GM23248 (cell line): ENCODE data around the gene ARFGAP1. TPM values are rescaled to one million over a fixed set of nuclear protein-coding genes. Genes with fewer than 3 reads are reported as not detected.

ENCODE experiments used
- DNase-seq: peaks from one replicate; pipeline ENCODE4 v3.0.0-alpha.2; 2015
- H2AFZ ChIP-seq: fragments of 200-600 bp; sonication (generic); 2 replicates; pipeline ENCODE4 v1.6.1; 2016; ENCODE audit warnings: antibody characterized with exemption
- H3F3A ChIP-seq: fragments of 200-600 bp; sonication (generic); 2 replicates; pipeline ENCODE4 v1.6.1; 2016; ENCODE audit warnings: mild to moderate bottlenecking, antibody characterized with exemption, mixed run types; ENCODE audit not compliant: insufficient read depth
- H3K27ac ChIP-seq: fragments of 200-600 bp; sonication (generic); 2 replicates; pipeline ENCODE4 v1.5.1; 2016; ENCODE audit warnings: mild to moderate bottlenecking
- H3K27me3 ChIP-seq: fragments of 200-600 bp; sonication (generic); replicated peaks from 2 replicates; pipeline ENCODE4 v1.6.1; 2016; ENCODE audit warnings: mild to moderate bottlenecking; ENCODE audit not compliant: insufficient read depth
- H3K36me3 ChIP-seq: fragments of 200-600 bp; sonication (generic); 2 replicates; pipeline ENCODE4 v1.6.1; 2016; ENCODE audit warnings: low read depth, mild to moderate bottlenecking
- H3K4me1 ChIP-seq: fragments of 200-600 bp; sonication (generic); 2 replicates; pipeline ENCODE4 v1.6.1; 2016; ENCODE audit warnings: mild to moderate bottlenecking; ENCODE audit not compliant: insufficient read depth
- H3K4me2 ChIP-seq: fragments of 200-600 bp; sonication (generic); one replicate; pipeline ENCODE4 v1.6.1; 2016; ENCODE audit warnings: mild to moderate bottlenecking; ENCODE audit not compliant: unreplicated experiment
- H3K4me3 ChIP-seq: fragments of 200-600 bp; sonication (generic); 2 replicates; pipeline ENCODE4 v1.5.1; 2016; ENCODE audit warnings: mild to moderate bottlenecking
- H3K79me2 ChIP-seq: fragments of 200-600 bp; sonication (generic); 2 replicates; pipeline ENCODE4 v1.6.1; 2016; ENCODE audit warnings: mild to moderate bottlenecking; ENCODE audit not compliant: insufficient read depth
- H3K9ac ChIP-seq: fragments of 200-600 bp; sonication (generic); 2 replicates; pipeline ENCODE4 v1.6.1; 2016; ENCODE audit warnings: mild to moderate bottlenecking
- H3K9me2 ChIP-seq: fragments of 200-600 bp; sonication (generic); 2 replicates; pipeline ENCODE4 v1.6.1; 2016; ENCODE audit warnings: mixed run types, mild to moderate bottlenecking, moderate library complexity; ENCODE audit not compliant: insufficient read depth
- H3K9me3 ChIP-seq: fragments of 200-600 bp; sonication (generic); one replicate; pipeline ENCODE4 v1.6.1; 2017; ENCODE audit warnings: low read depth
- H4K20me1 ChIP-seq: fragments of 200-600 bp; sonication (generic); 2 replicates; pipeline ENCODE4 v1.6.0; 2016; ENCODE audit not compliant: insufficient read depth
- EZH2 ChIP-seq: fragments of 200-600 bp; sonication (generic); IDR thresholded peaks from 2 replicates; pipeline ENCODE4 v1.6.1; 2018; ENCODE audit warnings: antibody characterized with exemption, mild to moderate bottlenecking; ENCODE audit not compliant: insufficient read depth, poor library complexity, severe bottlenecking
- EZH2phosphoT487 ChIP-seq: fragments of 200-600 bp; sonication (generic); IDR thresholded peaks from 2 replicates; pipeline ENCODE4 v1.6.1; 2018; ENCODE audit warnings: antibody characterized with exemption, moderate library complexity, mild to moderate bottlenecking, low read depth; ENCODE audit not compliant: insufficient read depth
- WGBS, 2 experiments: methylation state at CpG; one replicate each; pipeline ENCODE4 v1.1.6; 2015 to 2017; ENCODE audit warnings: low lambda C conversion rate in 2 of 2, low coverage in 1 of 2; ENCODE audit errors: missing lambda C conversion rate in 2 of 2; 5-methylcytosine and 5-hydroxymethylcytosine counted together
- in situ Hi-C: fragments of 300-500 bp; cut with MboI; formaldehyde crosslinking; loops from 2 replicates; pipeline ENCODE4 v1.15.0; 2020
- polyA plus RNA-seq: library from polyadenylated mRNA; unstranded; fragments of >200 nt; fragmentation: Nextera tagmentation; extraction: Ambion mirVana; gene quantifications from 2 replicates; pipeline ENCODE4 v1.2.1, GENCODE V29; 2016
- total RNA-seq: library from RNA; depleted of rRNA; stranded (reverse); fragments of >200 nt; shearing (Covaris generic); gene quantifications from 2 replicates; pipeline ENCODE4 v1.2.3, GENCODE V29; 2014

The ARFGAP1 gene
- total and polyA plus RNA-seq, 2 experiments from 2014 or later = 69.0 to 88.5 TPM

GRCh38 chr20:63311833-63312243 is 39.2 kb downstream of the ARFGAP1 start:
- no peaks in the 10 kb centered on the region for H3K4me1 ChIP-seq
- no peak overlapping the region for H2AFZ ChIP-seq
- H4K20me1 ChIP-seq = no peaks in the 10 kb centered on the region
- WGBS, 2 experiments = 61 to 68% methylated on average over 17 to 18 of the region's 18 CpGs
- in situ Hi-C loops = no loop called here
- no peak for DNase-seq
- no peak overlapping the region for H3K4me2 ChIP-seq
- no peak overlapping the region for H3K27ac ChIP-seq
- H3K9ac ChIP-seq = no peak overlapping the region
- TF ChIP-seq EZH2phosphoT487 (no peak), EZH2 (no peak)
- no peaks in the 10 kb centered on the region for H3K9me2 ChIP-seq
- no peaks in the 10 kb centered on the region for H3K79me2 ChIP-seq
- H3F3A ChIP-seq = no peaks in the 10 kb centered on the region
- H3K27me3 ChIP-seq = peaks cover 3% of the 10 kb centered on the region; the same call in 1 of the 2 replicates
- no peaks in the 10 kb centered on the region for H3K9me3 ChIP-seq
- H3K36me3 ChIP-seq = no peaks in the 10 kb centered on the region
- H3K4me3 ChIP-seq = no peak overlapping the region

DNA sequence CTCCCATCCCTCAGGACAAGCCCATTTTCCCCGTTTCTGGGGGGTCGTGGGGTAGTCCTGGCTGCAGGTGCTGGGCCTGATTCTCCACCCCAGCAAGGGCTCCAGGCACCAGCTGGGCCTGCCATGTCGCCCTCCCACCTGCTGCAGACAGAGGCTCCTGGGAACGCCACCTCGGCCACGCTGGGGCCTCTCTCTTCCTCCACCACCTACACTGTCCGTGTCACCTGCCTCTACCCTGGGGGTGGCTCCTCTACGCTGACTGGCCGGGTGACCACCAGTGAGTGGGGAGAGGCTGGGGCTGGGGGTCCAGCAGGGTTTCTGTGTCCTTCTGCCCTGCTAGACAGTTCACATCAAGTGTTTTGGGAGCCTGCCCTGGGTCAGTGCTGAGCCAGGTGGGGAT is 39.7 kb downstream of the ARFGAP1 start:
- Histone ChIP-seq H3K4me1 (no peaks in the 10 kb centered on the region), H3K4me3 (no peak overlapping the region), H3K9ac (no peak overlapping the region), H3K9me2 (no peaks in the 10 kb centered on the region), H3K36me3 (no peaks in the 10 kb centered on the region), H3K9me3 (no peaks in the 10 kb centered on the region), H3K27me3 (peaks cover 3% of the 10 kb centered on the region; the same call in 1 of the 2 replicates), H3F3A (no peaks in the 10 kb centered on the region), H3K27ac (no peak overlapping the region), H2AFZ (no peak overlapping the region), H4K20me1 (no peaks in the 10 kb centered on the region), H3K79me2 (no peaks in the 10 kb centered on the region), H3K4me2 (no peak overlapping the region)
- in situ Hi-C loops = no loop called here
- 50 to 56% methylated on average over 8 to 9 of the region's 9 CpGs for WGBS, 2 experiments
- DNase-seq = no peak
- TF ChIP-seq EZH2phosphoT487 = no peak
- no peak for TF ChIP-seq EZH2

- no peaks in the 10 kb centered on the region for H3K4me1 ChIP-seq
- no peak overlapping the region for H3K9ac ChIP-seq
- H3K4me3 ChIP-seq = no peak overlapping the region
- H2AFZ ChIP-seq = no peak overlapping the region
- WGBS, 2 experiments = 29 to 35% methylated on average over 20 to 22 of the region's 22 CpGs
- H3K9me3 ChIP-seq = no peaks in the 10 kb centered on the region
- H4K20me1 ChIP-seq = no peaks in the 10 kb centered on the region
- no peak for TF ChIP-seq EZH2
- TF ChIP-seq EZH2phosphoT487 = no peak
- no peaks in the 10 kb centered on the region for H3K36me3 ChIP-seq
- DNase-seq = peak; percentile 24
- peaks cover 3% of the 10 kb centered on the region; the same call in 1 of the 2 replicates for H3K27me3 ChIP-seq
- H3K9me2 ChIP-seq = no peaks in the 10 kb centered on the region
- H3F3A ChIP-seq = no peaks in the 10 kb centered on the region
- H3K4me2 ChIP-seq = no peak overlapping the region
- no peak overlapping the region for H3K27ac ChIP-seq
- in situ Hi-C loops = no loop called here
- H3K79me2 ChIP-seq = no peaks in the 10 kb centered on the region
Measured at GRCh38 chr20:63312690-63313348, 40.2 kb downstream of the ARFGAP1 start.

- Histone ChIP-seq H3K4me1 (no peaks in the 10 kb centered on the region), H4K20me1 (no peaks in the 10 kb centered on the region), H3K27me3 (no peaks in the 10 kb centered on the region; the same call in 1 of the 2 replicates), H3K36me3 (no peaks in the 10 kb centered on the region), H2AFZ (no peak overlapping the region), H3K9ac (no peak overlapping the region), H3F3A (no peaks in the 10 kb centered on the region), H3K9me2 (no peaks in the 10 kb centered on the region), H3K79me2 (no peaks in the 10 kb centered on the region), H3K4me3 (no peak overlapping the region), H3K27ac (no peak overlapping the region), H3K4me2 (no peak overlapping the region), H3K9me3 (no peaks in the 10 kb centered on the region)
- in situ Hi-C loops = no loop called here
- WGBS, 2 experiments = 52 to 54% methylated on average over 22 to 23 of the region's 25 CpGs
- no peak for TF ChIP-seq EZH2
- TF ChIP-seq EZH2phosphoT487 = no peak
- DNase-seq = no peak
Measured at GRCh38 chr20:63313349-63314014, 40.9 kb downstream of the ARFGAP1 start.
